ENCODE results near the gene TMEM139. TPM values are rescaled to one million over a fixed set of nuclear protein-coding genes. Genes with fewer than 3 reads are reported as not detected.
"Not testable (repeated sequence)": the region's sequence is repeated elsewhere in the genome, so short reads cannot be mapped to it uniquely, and the experiment has no call there.

Gene TMEM139
- total RNA-seq, 4 donors from 2014 or later, result 46.4 to 127 (median 52.2) TPM

DNA sequence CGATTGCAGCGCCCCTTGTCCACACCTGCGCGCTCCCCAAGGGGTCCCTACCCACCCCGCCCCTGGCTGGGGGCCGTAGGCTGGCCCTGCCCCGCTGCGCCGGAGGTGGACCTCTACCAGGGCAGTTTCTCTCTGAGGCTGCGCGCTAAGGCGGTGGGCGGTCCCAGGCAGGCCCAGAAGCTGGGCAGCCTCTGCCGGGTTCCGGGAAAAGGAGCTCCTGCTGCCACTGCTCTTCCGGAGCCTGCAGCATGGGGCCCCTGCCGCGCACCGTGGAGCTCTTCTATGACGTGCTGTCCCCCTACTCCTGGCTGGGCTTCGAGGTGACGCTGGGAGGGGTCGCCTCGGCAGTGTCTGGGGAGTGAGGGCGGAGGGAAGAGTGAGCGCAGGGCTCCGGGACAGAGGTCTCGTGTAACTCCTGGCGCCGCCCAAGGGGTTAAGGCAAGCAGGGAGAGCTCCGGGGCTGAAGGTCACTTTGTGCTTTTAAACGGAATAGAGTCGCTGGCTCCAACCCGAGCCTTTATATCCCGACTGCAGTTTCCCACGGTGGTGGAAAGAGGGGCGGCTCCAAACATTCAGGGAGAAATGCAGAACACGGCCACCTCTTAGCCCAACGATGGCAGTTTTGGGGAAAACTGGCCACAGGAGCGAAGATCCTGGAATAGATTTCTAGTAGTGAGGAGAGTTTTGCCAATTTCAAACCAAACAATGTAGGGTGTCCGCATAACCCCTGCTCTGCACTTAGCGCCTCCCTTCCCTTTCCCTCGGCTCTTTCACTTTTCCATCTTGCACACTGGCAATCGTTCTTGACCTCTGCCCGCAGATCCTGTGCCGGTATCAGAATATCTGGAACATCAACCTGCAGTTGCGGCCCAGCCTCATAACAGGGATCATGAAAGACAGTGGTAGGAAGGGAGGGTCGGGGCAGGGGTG, 21.2 kb upstream of the TMEM139 start, which contains the start of gene GSTK1:
TSS of gene GSTK1 (plus strand) at position 176 of the 930 bp plus-strand sequence. CDS start at position 249, 73 bp downstream.
- intact Hi-C loops (cut with DNase I; ENCODE audit: low total_unique reads) (no loop called here), in situ Hi-C loops (cut with MboI; ENCODE audit: low pct_ligation_motif_present in 1 of 4, low pct_unique_long_range_greater_than_20kb in 1 of 4, low sequenced_read_pairs in 3 of 4) (no loop called here)
- Histone ChIP-seq H3K9me3 (no peaks in the 10 kb centered on the region), H3K4me3 (peak within 1 kb of the TSS; percentile 76 to 87 (median 78)), H3K36me3 (peaks cover 0 to 17% (median 7%) of the 10 kb centered on the region in 4 donors), H3K27me3 (no peaks in the 10 kb centered on the region), H3K27ac (peak within 1 kb of the TSS; percentile 90 to 96 (median 92)), H3K4me1 (peaks cover 8 to 48% (median 27%) of the 10 kb centered on the region in 4 donors)
- 1% methylated on average over 29 of the region's 48 CpGs; no CpG with 5 or more reads in 1 of the 2 donors for WGBS, 2 donors (ENCODE audit: low coverage in 1 of 2)
- peak; percentile 89 for DNase-seq
- peak; percentile 82 to 93 (median 88) for TF ChIP-seq POLR2AphosphoS5 (IDR thresholded peaks at IDR 0.05)
- TF ChIP-seq EP300 (IDR thresholded peaks at IDR 0.05; ENCODE audit: low read depth), result no peak
- TF ChIP-seq, protein P1, sequence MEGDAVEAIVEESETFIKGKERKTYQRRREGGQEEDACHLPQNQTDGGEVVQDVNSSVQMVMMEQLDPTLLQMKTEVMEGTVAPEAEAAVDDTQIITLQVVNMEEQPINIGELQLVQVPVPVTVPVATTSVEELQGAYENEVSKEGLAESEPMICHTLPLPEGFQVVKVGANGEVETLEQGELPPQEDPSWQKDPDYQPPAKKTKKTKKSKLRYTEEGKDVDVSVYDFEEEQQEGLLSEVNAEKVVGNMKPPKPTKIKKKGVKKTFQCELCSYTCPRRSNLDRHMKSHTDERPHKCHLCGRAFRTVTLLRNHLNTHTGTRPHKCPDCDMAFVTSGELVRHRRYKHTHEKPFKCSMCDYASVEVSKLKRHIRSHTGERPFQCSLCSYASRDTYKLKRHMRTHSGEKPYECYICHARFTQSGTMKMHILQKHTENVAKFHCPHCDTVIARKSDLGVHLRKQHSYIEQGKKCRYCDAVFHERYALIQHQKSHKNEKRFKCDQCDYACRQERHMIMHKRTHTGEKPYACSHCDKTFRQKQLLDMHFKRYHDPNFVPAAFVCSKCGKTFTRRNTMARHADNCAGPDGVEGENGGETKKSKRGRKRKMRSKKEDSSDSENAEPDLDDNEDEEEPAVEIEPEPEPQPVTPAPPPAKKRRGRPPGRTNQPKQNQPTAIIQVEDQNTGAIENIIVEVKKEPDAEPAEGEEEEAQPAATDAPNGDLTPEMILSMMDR (IDR thresholded peaks at IDR 0.05), result peak in 1 of 5 experiments; percentile 15
- TF ChIP-seq POLR2A (IDR thresholded peaks at IDR 0.05), result peak; percentile 92

GRCh38 chr7:143264196-143264568, 20.6 kb upstream of the TMEM139 start:
- intact Hi-C loops (cut with DNase I; ENCODE audit: low total_unique reads); H3K27me3 ChIP-seq; H3K9me3 ChIP-seq; in situ Hi-C loops (cut with MboI; ENCODE audit: low pct_ligation_motif_present in 1 of 4, low pct_unique_long_range_greater_than_20kb in 1 of 4, low sequenced_read_pairs in 3 of 4); DNase-seq: not testable (repeated sequence)
- 29 to 57% methylated on average over 5 to 15 of the region's 15 CpGs for WGBS, 2 donors (ENCODE audit: low coverage in 1 of 2)
- Histone ChIP-seq H3K4me1 (peaks cover 8 to 47% (median 27%) of the 10 kb centered on the region in 4 donors), H3K4me3 (peak overlapping the region; percentile 76 to 87 (median 78)), H3K36me3 (peaks cover 0 to 17% (median 7%) of the 10 kb centered on the region in 4 donors), H3K27ac (peak overlapping the region; percentile 90 to 96 (median 92))

- no peaks in the 10 kb centered on the region for H3K9me3 ChIP-seq
- in situ Hi-C loops (cut with MboI; ENCODE audit: low pct_ligation_motif_present in 1 of 4, low pct_unique_long_range_greater_than_20kb in 1 of 4, low sequenced_read_pairs in 3 of 4) (no loop called here), intact Hi-C loops (cut with DNase I; ENCODE audit: low total_unique reads) (no loop called here)
- TF ChIP-seq POLR2A (IDR thresholded peaks at IDR 0.05) (no peak), POLR2AphosphoS5 (IDR thresholded peaks at IDR 0.05) (no peak), EP300 (IDR thresholded peaks at IDR 0.05; ENCODE audit: low read depth) (no peak)
- TF ChIP-seq, protein P1 (IDR thresholded peaks at IDR 0.05), result no peak
- peaks cover 0 to 17% (median 7%) of the 10 kb centered on the region in 4 donors for H3K36me3 ChIP-seq
- no peaks in the 10 kb centered on the region for H3K27me3 ChIP-seq
- peak overlapping the region in 1 of 4 donors; percentile 77 for H3K4me3 ChIP-seq
- DNase-seq, result no peak
- peak overlapping the region; percentile 90 to 96 (median 92) for H3K27ac ChIP-seq
- peaks cover 8 to 46% (median 32%) of the 10 kb centered on the region in 4 donors for H3K4me1 ChIP-seq
- WGBS, 2 donors (ENCODE audit: low coverage in 1 of 2), result 40 to 76% methylated on average over 1 to 13 of the region's 15 CpGs
Measured at GRCh38 chr7:143265017-143265693, 19.6 kb upstream of the TMEM139 start.

- no peaks in the 10 kb centered on the region for H3K27me3 ChIP-seq
- H3K36me3 ChIP-seq, result peaks cover 0 to 17% (median 7%) of the 10 kb centered on the region in 4 donors
- peaks cover 8 to 39% (median 28%) of the 10 kb centered on the region in 4 donors for H3K4me1 ChIP-seq
- intact Hi-C loops (cut with DNase I; ENCODE audit: low total_unique reads), result no loop called here
- H3K4me3 ChIP-seq, result no peak overlapping the region
- WGBS, 2 donors (ENCODE audit: low coverage in 1 of 2), result 52% methylated on average over 5 of the region's 5 CpGs; no CpG with 5 or more reads in 1 of the 2 donors
- DNase-seq, result peak; percentile 72
- TF ChIP-seq POLR2A (IDR thresholded peaks at IDR 0.05), result no peak
- TF ChIP-seq EP300 (IDR thresholded peaks at IDR 0.05; ENCODE audit: low read depth), result no peak
- TF ChIP-seq, protein P1 (IDR thresholded peaks at IDR 0.05), result no peak
- TF ChIP-seq POLR2AphosphoS5 (IDR thresholded peaks at IDR 0.05), result no peak
- in situ Hi-C loops (cut with MboI; ENCODE audit: low pct_ligation_motif_present in 1 of 4, low pct_unique_long_range_greater_than_20kb in 1 of 4, low sequenced_read_pairs in 3 of 4), result no loop called here
- H3K27ac ChIP-seq, result peak overlapping the region; percentile 68 to 80 (median 70)
- no peaks in the 10 kb centered on the region for H3K9me3 ChIP-seq
Measured at GRCh38 chr7:143269251-143269650, 15.5 kb upstream of the TMEM139 start.

Data from transverse colon (tissue), 4 donors.